ENCODE measurements around the gene ATG7.

Gene ATG7

DNA sequence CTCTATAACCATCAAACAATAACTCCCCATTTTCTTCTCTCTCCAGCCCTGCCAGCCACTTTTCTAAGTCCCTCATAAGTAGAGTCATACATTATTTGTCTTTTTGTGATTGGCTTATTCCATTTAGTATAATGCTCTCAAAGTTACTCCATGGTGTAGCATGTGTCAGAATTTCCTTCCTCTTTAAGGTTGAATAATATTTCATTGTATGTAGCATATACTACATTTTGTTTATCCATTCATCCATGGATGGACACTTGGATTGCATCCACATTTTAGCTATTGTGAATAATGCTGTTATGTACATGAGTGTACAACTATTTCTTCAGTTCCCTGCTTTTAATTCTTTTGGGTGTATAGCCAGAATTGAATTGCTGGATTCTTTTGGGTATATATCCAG is 138.4 kb downstream of the ATG7 start:
- H4K20me1 ChIP-seq (ENCODE audit: low read depth, low read length), result no peaks in the 10 kb centered on the region
- no peak overlapping the region for H2AFZ ChIP-seq (ENCODE audit: low read depth, low read length, severe bottlenecking)
- no peak overlapping the region for H3K27ac ChIP-seq (ENCODE audit: low read depth, low read length)
- no peaks in the 10 kb centered on the region for H3F3A ChIP-seq (ENCODE audit: insufficient read depth)
- TF ChIP-seq, protein P1, sequence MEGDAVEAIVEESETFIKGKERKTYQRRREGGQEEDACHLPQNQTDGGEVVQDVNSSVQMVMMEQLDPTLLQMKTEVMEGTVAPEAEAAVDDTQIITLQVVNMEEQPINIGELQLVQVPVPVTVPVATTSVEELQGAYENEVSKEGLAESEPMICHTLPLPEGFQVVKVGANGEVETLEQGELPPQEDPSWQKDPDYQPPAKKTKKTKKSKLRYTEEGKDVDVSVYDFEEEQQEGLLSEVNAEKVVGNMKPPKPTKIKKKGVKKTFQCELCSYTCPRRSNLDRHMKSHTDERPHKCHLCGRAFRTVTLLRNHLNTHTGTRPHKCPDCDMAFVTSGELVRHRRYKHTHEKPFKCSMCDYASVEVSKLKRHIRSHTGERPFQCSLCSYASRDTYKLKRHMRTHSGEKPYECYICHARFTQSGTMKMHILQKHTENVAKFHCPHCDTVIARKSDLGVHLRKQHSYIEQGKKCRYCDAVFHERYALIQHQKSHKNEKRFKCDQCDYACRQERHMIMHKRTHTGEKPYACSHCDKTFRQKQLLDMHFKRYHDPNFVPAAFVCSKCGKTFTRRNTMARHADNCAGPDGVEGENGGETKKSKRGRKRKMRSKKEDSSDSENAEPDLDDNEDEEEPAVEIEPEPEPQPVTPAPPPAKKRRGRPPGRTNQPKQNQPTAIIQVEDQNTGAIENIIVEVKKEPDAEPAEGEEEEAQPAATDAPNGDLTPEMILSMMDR (IDR thresholded peaks at IDR 0.05; ENCODE audit: insufficient read depth, low read length, poor library complexity, severe bottlenecking), result no peak
- TF ChIP-seq EZH2phosphoT487 (conservative IDR thresholded peaks at IDR 0.05; ENCODE audit: low read length), result no peak
- no peaks in the 10 kb centered on the region for H3K9me2 ChIP-seq (replicated peaks; ENCODE audit: insufficient read depth, low read length)
- H3K36me3 ChIP-seq (ENCODE audit: low read length), result no peaks in the 10 kb centered on the region
- no peaks in the 10 kb centered on the region for H3K27me3 ChIP-seq (ENCODE audit: low read length)
- H3K4me3 ChIP-seq (ENCODE audit: insufficient read depth, low read length, poor library complexity, severe bottlenecking), result no peak overlapping the region
- H3K79me2 ChIP-seq (ENCODE audit: insufficient read depth, low read length), result no peaks in the 10 kb centered on the region
- H3K9me3 ChIP-seq (ENCODE audit: insufficient read depth, low read length), result peaks cover 13% of the 10 kb centered on the region; the same call in 1 of the 2 replicates
- no peak overlapping the region for H3K4me2 ChIP-seq (ENCODE audit: low read depth, low read length, poor library complexity, severe bottlenecking)
- H3K9ac ChIP-seq (ENCODE audit: low read length), result no peak overlapping the region

DNA sequence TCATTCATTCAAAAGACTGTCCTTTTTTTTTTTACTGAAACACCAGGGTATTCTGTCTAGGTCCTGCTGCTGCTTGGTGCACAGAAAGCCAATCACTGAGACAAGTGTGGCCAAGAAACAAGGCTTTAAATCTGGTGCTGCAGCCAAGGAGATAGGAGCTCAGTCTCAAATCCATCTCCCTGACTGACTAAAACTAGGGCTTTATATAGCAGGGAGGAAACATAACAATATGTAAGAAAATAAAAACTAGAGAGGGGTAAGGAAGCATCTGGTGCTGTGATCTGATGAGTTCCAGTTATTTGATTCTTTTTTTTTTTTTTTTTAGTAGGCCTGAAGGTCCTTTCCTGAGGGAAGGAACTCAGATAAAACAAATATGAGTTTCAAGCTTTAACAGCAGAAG is 139.8 kb downstream of the ATG7 start:
- TF ChIP-seq EZH2phosphoT487 (conservative IDR thresholded peaks at IDR 0.05; ENCODE audit: low read length), result no peak
- TF ChIP-seq, protein P1 (IDR thresholded peaks at IDR 0.05; ENCODE audit: insufficient read depth, low read length, poor library complexity, severe bottlenecking), result no peak
- Histone ChIP-seq H3F3A (ENCODE audit: insufficient read depth) (no peaks in the 10 kb centered on the region), H3K9me3 (ENCODE audit: insufficient read depth, low read length) (peaks cover 13% of the 10 kb centered on the region; the same call in 1 of the 2 replicates), H3K79me2 (ENCODE audit: insufficient read depth, low read length) (no peaks in the 10 kb centered on the region), H3K4me3 (ENCODE audit: insufficient read depth, low read length, poor library complexity, severe bottlenecking) (no peak overlapping the region), H3K9me2 (replicated peaks; ENCODE audit: insufficient read depth, low read length) (no peaks in the 10 kb centered on the region), H3K9ac (ENCODE audit: low read length) (no peak overlapping the region), H3K36me3 (ENCODE audit: low read length) (no peaks in the 10 kb centered on the region), H3K27ac (ENCODE audit: low read depth, low read length) (no peak overlapping the region), H2AFZ (ENCODE audit: low read depth, low read length, severe bottlenecking) (no peak overlapping the region), H4K20me1 (ENCODE audit: low read depth, low read length) (no peaks in the 10 kb centered on the region), H3K4me2 (ENCODE audit: low read depth, low read length, poor library complexity, severe bottlenecking) (no peak overlapping the region), H3K27me3 (ENCODE audit: low read length) (no peaks in the 10 kb centered on the region)

DNA sequence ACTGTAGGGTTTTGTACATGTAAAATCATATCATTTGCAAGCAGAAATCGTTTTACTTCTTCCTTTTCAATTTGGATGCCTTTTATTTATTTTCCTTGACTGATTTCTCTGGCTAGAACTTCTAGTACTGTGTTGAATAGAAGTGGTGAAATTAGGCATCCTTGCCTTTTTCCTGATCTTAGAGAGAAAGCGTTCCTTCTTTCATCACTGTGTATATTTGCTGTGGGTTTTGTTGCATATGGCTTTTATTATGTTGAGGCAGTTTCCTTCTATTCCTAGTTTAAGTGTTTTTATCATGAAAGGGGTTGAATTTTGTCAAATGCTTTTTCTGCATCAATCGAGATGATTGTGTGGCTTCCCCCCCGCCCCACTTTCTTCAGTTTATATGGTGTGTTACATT is 140.9 kb downstream of the ATG7 start:
- no peak overlapping the region for H3K4me2 ChIP-seq (ENCODE audit: low read depth, low read length, poor library complexity, severe bottlenecking)
- no peak overlapping the region for H3K27ac ChIP-seq (ENCODE audit: low read depth, low read length)
- TF ChIP-seq, protein P1 (IDR thresholded peaks at IDR 0.05; ENCODE audit: insufficient read depth, low read length, poor library complexity, severe bottlenecking), result no peak
- no peak for TF ChIP-seq EZH2phosphoT487 (conservative IDR thresholded peaks at IDR 0.05; ENCODE audit: low read length)
- no peaks in the 10 kb centered on the region for H4K20me1 ChIP-seq (ENCODE audit: low read depth, low read length)
- peaks cover 7% of the 10 kb centered on the region; the same call in 1 of the 2 replicates for H3K9me3 ChIP-seq (ENCODE audit: insufficient read depth, low read length)
- H2AFZ ChIP-seq (ENCODE audit: low read depth, low read length, severe bottlenecking), result no peak overlapping the region
- H3K79me2 ChIP-seq (ENCODE audit: insufficient read depth, low read length), result no peaks in the 10 kb centered on the region
- H3K36me3 ChIP-seq (ENCODE audit: low read length), result no peaks in the 10 kb centered on the region
- H3F3A ChIP-seq (ENCODE audit: insufficient read depth), result no peaks in the 10 kb centered on the region
- H3K27me3 ChIP-seq (ENCODE audit: low read length), result no peaks in the 10 kb centered on the region
- no peak overlapping the region for H3K4me3 ChIP-seq (ENCODE audit: insufficient read depth, low read length, poor library complexity, severe bottlenecking)
- no peak overlapping the region for H3K9ac ChIP-seq (ENCODE audit: low read length)
- H3K9me2 ChIP-seq (replicated peaks; ENCODE audit: insufficient read depth, low read length), result no peaks in the 10 kb centered on the region

All from SU-DHL-6 (cell line).